GM19397 (cell line): ENCODE data around the gene RNPEPL1.
"Not testable (repeated sequence)": the region's sequence is repeated elsewhere in the genome, so short reads cannot be mapped to it uniquely, and the experiment has no call there.

Experiments
- ATAC-seq: cut with Tn5 transposase; IDR thresholded peaks from one replicate; pipeline ENCODE4 v1.9.1; 2021; ENCODE audit warnings: mild to moderate bottlenecking, moderate library complexity; ENCODE audit not compliant: unreplicated experiment

Gene RNPEPL1

GRCh38 chr2:240567872-240568677, at the start of gene RNPEPL1:
RNPEPL1 (plus strand) TSS chr2:240568484; CDS start chr2:240568587, 103 bp downstream.
- ATAC-seq = peak; percentile 35

DNA sequence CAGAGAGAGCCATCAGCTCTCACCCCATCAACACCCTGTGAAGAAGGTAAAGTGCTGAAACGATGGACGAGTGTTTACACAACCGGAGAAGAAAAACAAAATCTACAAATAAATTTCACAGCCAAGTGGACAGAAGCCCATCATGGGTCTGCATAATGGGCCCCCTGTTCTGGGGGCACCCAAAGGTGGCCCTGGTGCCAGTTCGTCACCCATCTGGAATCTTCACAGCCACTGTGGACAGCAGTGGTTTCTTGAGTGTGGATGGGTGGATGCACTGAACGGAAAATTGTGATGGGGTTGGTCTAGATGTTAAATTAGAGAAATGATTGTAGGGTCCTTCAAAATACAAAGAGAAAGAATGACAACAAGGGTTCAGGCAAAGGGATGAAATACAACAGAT, 49.3 kb upstream of the RNPEPL1 start:
- ATAC-seq = no peak

DNA sequence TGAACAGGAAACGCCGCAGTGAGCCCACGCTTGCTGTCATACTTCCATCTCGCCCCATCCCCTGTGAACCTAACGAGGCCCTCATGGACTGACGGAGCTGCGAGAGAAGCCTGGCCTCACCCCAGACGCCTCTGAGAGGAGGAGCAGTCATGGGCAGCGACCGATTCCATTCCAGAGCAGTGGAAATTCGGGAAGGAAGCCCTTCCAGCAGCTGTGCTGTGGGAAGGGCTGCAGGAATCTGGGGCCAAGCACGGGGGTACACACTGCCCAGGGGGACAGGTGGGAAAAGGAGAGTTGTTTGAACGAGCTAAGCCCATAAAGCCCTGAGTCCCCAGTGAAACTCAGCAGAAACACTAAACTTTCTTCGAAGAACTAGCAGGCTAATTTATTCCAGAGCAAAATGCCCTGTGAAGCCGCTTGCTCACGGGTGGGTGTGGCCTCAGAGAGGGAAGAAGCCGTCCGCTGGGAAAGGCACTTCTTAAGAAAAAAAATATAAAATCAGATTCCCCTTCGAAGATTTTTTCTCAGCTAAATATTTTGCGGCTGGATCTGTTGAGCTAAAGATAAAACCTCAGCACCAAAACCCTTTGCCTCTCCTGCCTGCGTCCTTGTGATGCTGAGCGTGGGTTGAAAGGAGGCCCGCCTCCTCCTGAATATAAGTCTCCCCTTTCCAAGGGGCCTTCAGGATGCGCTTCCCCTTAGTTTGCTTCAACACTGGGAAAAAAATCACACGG, 48.7 kb upstream of the RNPEPL1 start:
- ATAC-seq = no peak

GRCh38 chr2:240520130-240520973, 47.9 kb upstream of the RNPEPL1 start:
- no peak for ATAC-seq

GRCh38 chr2:240520974-240521350, 47.3 kb upstream of the RNPEPL1 start:
- ATAC-seq = no peak

- not testable (repeated sequence) for ATAC-seq
These were observed 46.4 kb upstream of the RNPEPL1 start for GRCh38 chr2:240521885-240522284.

DNA sequence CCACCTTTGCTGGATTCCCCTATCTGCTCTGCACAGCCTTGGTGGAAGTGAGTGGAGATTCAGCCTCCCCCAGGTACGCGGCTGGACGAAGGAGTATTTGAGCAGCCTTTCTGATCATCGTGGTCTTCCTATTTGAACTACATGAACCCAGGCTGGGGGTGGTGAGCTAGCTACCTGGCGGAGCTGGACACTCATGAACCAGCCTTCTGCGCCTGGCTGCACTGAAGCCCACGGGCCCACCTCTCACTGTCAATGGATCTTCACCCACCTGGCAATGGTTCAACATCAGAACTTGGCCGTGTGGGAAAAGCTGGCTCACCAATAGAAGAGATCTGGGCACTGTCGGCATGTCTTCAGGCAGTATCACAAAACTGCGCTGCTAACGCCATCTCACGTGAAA, 45.9 kb upstream of the RNPEPL1 start:
- ATAC-seq = no peak

GRCh38 chr2:240523451-240524281, 44.6 kb upstream of the RNPEPL1 start:
- ATAC-seq = no peak

- ATAC-seq = no peak
These were observed 43.1 kb upstream of the RNPEPL1 start for GRCh38 chr2:240524963-240525718.

- ATAC-seq = no peak
These were observed 42.5 kb upstream of the RNPEPL1 start for GRCh38 chr2:240525802-240526201.

- no peak for ATAC-seq
These were observed 41.8 kb upstream of the RNPEPL1 start for GRCh38 chr2:240526521-240526920.

- ATAC-seq = no peak
These were observed 41.0 kb upstream of the RNPEPL1 start for GRCh38 chr2:240527153-240527750.

- no peak for ATAC-seq
These were observed 39.8 kb upstream of the RNPEPL1 start for GRCh38 chr2:240528406-240529040.

- no peak for ATAC-seq
These were observed 38.8 kb upstream of the RNPEPL1 start for GRCh38 chr2:240529344-240529999.

- no peak for ATAC-seq
These were observed 38.1 kb upstream of the RNPEPL1 start for GRCh38 chr2:240530181-240530580.

- ATAC-seq = no peak
These were observed 37.2 kb upstream of the RNPEPL1 start for GRCh38 chr2:240531038-240531437.

GRCh38 chr2:240532031-240532775, 36.1 kb upstream of the RNPEPL1 start:
- ATAC-seq = no peak
